ENCODE data around the gene CCDC170.

- TF ChIP-seq CTCF (IDR thresholded peaks at IDR 0.05; ENCODE audit: low read depth, low read length, missing input control) (no peak), YY1 (IDR thresholded peaks at IDR 0.05) (no peak), JUND (IDR thresholded peaks at IDR 0.05) (no peak), REST (IDR thresholded peaks at IDR 0.05) (no peak), EGR1 (IDR thresholded peaks at IDR 0.05; ENCODE audit: low read depth in 2 of 2) (no peak), ZBTB33 (IDR thresholded peaks at IDR 0.05) (no peak), RXRA (IDR thresholded peaks at IDR 0.05) (no peak), MAX (IDR thresholded peaks at IDR 0.05) (no peak), RAD21 (IDR thresholded peaks at IDR 0.05) (no peak), ATF3 (IDR thresholded peaks at IDR 0.05) (no peak)
Observed at GRCh38 chr6:151551223-151551857, 57.5 kb downstream of the CCDC170 start.
